Hepatocyte (in vitro differentiated cells): Measurements from ENCODE around the gene BOD1. TPM values are rescaled to one million over a fixed set of nuclear protein-coding genes. Genes with fewer than 3 reads are reported as not detected.

ENCODE experiments used
- DNase-seq: peaks from one replicate; pipeline ENCODE4 v3.0.0-alpha.2; 2016; ENCODE audit warnings: low spot score
- H2AFZ ChIP-seq: fragments of 200-600 bp; sonication (generic); 2 replicates; pipeline ENCODE4 v1.6.0; 2016; ENCODE audit warnings: antibody characterized with exemption, mild to moderate bottlenecking
- H3K27ac ChIP-seq: fragments of 200-600 bp; sonication (generic); 2 replicates; pipeline ENCODE4 v1.5.1; 2016; ENCODE audit warnings: mild to moderate bottlenecking
- H3K27me3 ChIP-seq: fragments of 200-600 bp; sonication (generic); 2 replicates; pipeline ENCODE4 v1.6.1; 2016
- H3K36me3 ChIP-seq: fragments of 200-600 bp; sonication (generic); replicated peaks from 2 replicates; pipeline ENCODE4 v1.5.1; 2016; ENCODE audit warnings: low read depth; ENCODE audit not compliant: insufficient read depth
- H3K4me1 ChIP-seq: fragments of 200-600 bp; sonication (generic); 2 replicates; pipeline ENCODE4 v1.5.1; 2016; ENCODE audit warnings: mild to moderate bottlenecking, moderate library complexity; ENCODE audit not compliant: insufficient read depth
- H3K4me2 ChIP-seq: fragments of 200-600 bp; sonication (generic); 2 replicates; pipeline ENCODE4 v1.6.0; 2016
- H3K4me3 ChIP-seq: fragments of 200-600 bp; sonication (generic); 2 replicates; pipeline ENCODE4 v1.5.1; 2016; ENCODE audit warnings: mild to moderate bottlenecking
- H3K79me2 ChIP-seq: fragments of 200-600 bp; sonication (generic); 2 replicates; pipeline ENCODE4 v1.6.0; 2017; ENCODE audit warnings: mild to moderate bottlenecking
- H3K9me2 ChIP-seq: fragments of 200-600 bp; sonication (generic); replicated peaks from 2 replicates; pipeline ENCODE4 v1.6.0; 2017; ENCODE audit warnings: mild to moderate bottlenecking; ENCODE audit not compliant: insufficient read depth
- H3K9me3 ChIP-seq: fragments of 200-600 bp; sonication (generic); 2 replicates; pipeline ENCODE4 v1.5.1; 2016; ENCODE audit warnings: low read depth, mild to moderate bottlenecking
- H4K20me1 ChIP-seq: fragments of 200-600 bp; sonication (generic); 2 replicates; pipeline ENCODE4 v1.6.0; 2016; ENCODE audit warnings: mild to moderate bottlenecking; ENCODE audit not compliant: insufficient read depth, poor library complexity, severe bottlenecking
- EZH2 ChIP-seq: fragments of 200-600 bp; sonication (generic); IDR thresholded peaks from 2 replicates; pipeline ENCODE4 v1.6.1; 2016; ENCODE audit warnings: antibody characterized with exemption, mild to moderate bottlenecking, borderline replicate concordance
- EZH2phosphoT487 ChIP-seq: fragments of 200-600 bp; sonication (generic); IDR thresholded peaks from one replicate; pipeline ENCODE4 v1.6.1; 2018; ENCODE audit warnings: antibody characterized with exemption, mild to moderate bottlenecking, low read depth, moderate library complexity; ENCODE audit not compliant: unreplicated experiment, severe bottlenecking
- WGBS: methylation state at CpG from one replicate; pipeline ENCODE4 v1.1.6; 2016; ENCODE audit warnings: low lambda C conversion rate; ENCODE audit errors: missing lambda C conversion rate; 5-methylcytosine and 5-hydroxymethylcytosine counted together
- polyA plus RNA-seq: library from polyadenylated mRNA; unstranded; fragments of >200 nt; fragmentation: Nextera tagmentation; extraction: Ambion mirVana; gene quantifications from 2 replicates; pipeline ENCODE4 v1.2.1, GENCODE V29; 2016
- total RNA-seq: library from RNA; depleted of rRNA; stranded (reverse); fragments of >200 nt; gene quantifications from 2 replicates; pipeline ENCODE4 v1.2.3, GENCODE V29; 2014
- TF ChIP-seq, protein P1 (sequence below): fragments of 200-600 bp; sonication (generic); IDR thresholded peaks from 2 replicates; pipeline ENCODE4 v1.5.1; 2016; ENCODE audit warnings: antibody characterized with exemption, mild to moderate bottlenecking; ENCODE audit not compliant: poor library complexity

The BOD1 gene
- total and polyA plus RNA-seq, 2 experiments from 2014 or later, result 68.9 to 76.3 TPM

- Histone ChIP-seq H3K4me3 (no peak overlapping the region), H3K9me3 (no peaks in the 10 kb centered on the region), H3K27me3 (no peaks in the 10 kb centered on the region), H2AFZ (no peak overlapping the region), H3K4me1 (no peaks in the 10 kb centered on the region), H3K9me2 (no peaks in the 10 kb centered on the region), H3K4me2 (no peak overlapping the region), H3K27ac (peak overlapping the region; percentile 53), H3K79me2 (no peaks in the 10 kb centered on the region), H4K20me1 (no peaks in the 10 kb centered on the region), H3K36me3 (no peaks in the 10 kb centered on the region)
- WGBS, result 18% methylated on average over 5 of the region's 5 CpGs
- TF ChIP-seq EZH2 (no peak), EZH2phosphoT487 (no peak)
- TF ChIP-seq, protein P1, sequence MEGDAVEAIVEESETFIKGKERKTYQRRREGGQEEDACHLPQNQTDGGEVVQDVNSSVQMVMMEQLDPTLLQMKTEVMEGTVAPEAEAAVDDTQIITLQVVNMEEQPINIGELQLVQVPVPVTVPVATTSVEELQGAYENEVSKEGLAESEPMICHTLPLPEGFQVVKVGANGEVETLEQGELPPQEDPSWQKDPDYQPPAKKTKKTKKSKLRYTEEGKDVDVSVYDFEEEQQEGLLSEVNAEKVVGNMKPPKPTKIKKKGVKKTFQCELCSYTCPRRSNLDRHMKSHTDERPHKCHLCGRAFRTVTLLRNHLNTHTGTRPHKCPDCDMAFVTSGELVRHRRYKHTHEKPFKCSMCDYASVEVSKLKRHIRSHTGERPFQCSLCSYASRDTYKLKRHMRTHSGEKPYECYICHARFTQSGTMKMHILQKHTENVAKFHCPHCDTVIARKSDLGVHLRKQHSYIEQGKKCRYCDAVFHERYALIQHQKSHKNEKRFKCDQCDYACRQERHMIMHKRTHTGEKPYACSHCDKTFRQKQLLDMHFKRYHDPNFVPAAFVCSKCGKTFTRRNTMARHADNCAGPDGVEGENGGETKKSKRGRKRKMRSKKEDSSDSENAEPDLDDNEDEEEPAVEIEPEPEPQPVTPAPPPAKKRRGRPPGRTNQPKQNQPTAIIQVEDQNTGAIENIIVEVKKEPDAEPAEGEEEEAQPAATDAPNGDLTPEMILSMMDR, result no peak
- DNase-seq, result peak; percentile 31
Measured at GRCh38 chr5:173645437-173645807, 29.0 kb upstream of the BOD1 start.

DNA sequence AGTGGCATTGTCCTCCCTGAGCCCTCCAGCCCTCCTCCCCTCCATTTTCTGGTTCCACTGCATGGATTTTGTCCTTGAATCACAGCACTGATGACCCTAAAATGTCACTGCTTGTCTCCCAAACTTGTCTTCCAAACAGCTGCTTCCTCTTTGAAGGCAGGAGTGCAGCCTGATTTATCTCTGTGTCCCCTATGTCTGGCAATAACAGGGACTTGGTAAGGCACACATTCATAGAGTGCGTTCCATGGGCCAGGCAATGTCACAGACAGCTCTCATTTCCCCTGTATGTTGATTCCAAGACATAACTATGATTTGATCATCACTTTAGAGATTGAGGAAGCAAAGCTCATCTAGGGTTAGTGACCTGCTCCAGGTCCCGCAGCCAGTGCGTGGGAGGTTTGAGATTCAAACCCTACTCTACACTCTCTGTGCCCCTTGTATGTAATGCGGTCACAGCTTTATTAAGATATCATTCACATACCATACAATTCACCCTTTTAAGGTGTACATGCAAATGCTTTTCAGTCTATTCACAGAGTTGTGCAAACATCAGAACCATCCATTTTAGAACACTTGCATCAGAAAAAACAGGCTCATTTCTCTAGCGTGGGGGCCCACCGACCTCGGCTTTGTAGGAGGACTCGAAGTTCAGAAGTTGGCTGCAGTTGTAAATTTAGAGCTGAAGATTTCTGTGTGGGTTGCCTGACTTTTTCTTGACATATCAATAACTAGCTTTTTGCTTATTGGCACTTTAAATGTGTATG lies 28.4 kb upstream of the BOD1 start:
- TF ChIP-seq EZH2, result no peak
- TF ChIP-seq, protein P1, result no peak
- TF ChIP-seq EZH2phosphoT487, result no peak
- Histone ChIP-seq H3K4me2 (no peak overlapping the region), H3K27ac (no peak overlapping the region)

GRCh38 chr5:173643964-173644363 lies 27.5 kb upstream of the BOD1 start:
- WGBS, result 60% methylated on average over 3 of the region's 3 CpGs
- H3K27ac ChIP-seq, result no peak overlapping the region
- H3K36me3 ChIP-seq, result no peaks in the 10 kb centered on the region
- no peaks in the 10 kb centered on the region for H3K27me3 ChIP-seq
- no peak for DNase-seq
- no peaks in the 10 kb centered on the region for H3K9me2 ChIP-seq
- H3K9me3 ChIP-seq, result no peaks in the 10 kb centered on the region
- H3K4me1 ChIP-seq, result no peaks in the 10 kb centered on the region
- H3K4me2 ChIP-seq, result no peak overlapping the region
- no peaks in the 10 kb centered on the region for H4K20me1 ChIP-seq
- H3K4me3 ChIP-seq, result no peak overlapping the region
- no peak overlapping the region for H2AFZ ChIP-seq
- H3K79me2 ChIP-seq, result no peaks in the 10 kb centered on the region
- no peak for TF ChIP-seq EZH2
- TF ChIP-seq EZH2phosphoT487, result no peak
- TF ChIP-seq, protein P1, result no peak

More for the DNA sequence above, 28.4 kb upstream of the BOD1 start:
- no peaks in the 10 kb centered on the region for H3K27me3 ChIP-seq
- DNase-seq, result no peak
- H3K9me2 ChIP-seq, result no peaks in the 10 kb centered on the region
- no peaks in the 10 kb centered on the region for H3K79me2 ChIP-seq
- 75% methylated on average over 8 of the region's 8 CpGs for WGBS
- H3K4me1 ChIP-seq, result no peaks in the 10 kb centered on the region
- H2AFZ ChIP-seq, result no peak overlapping the region
- H3K4me3 ChIP-seq, result no peak overlapping the region
- H4K20me1 ChIP-seq, result no peaks in the 10 kb centered on the region
- no peaks in the 10 kb centered on the region for H3K9me3 ChIP-seq
- H3K36me3 ChIP-seq, result no peaks in the 10 kb centered on the region
